NCI-H2081 treated with DMSO at 0.1 percent for 48 hours (cell line): ENCODE measurements around the gene PGRMC2.

Source experiments
- DNase-seq: peaks from one replicate; lab custom pipeline; 2025; lab: John Stamatoyannopoulos, UW

The PGRMC2 gene

DNA sequence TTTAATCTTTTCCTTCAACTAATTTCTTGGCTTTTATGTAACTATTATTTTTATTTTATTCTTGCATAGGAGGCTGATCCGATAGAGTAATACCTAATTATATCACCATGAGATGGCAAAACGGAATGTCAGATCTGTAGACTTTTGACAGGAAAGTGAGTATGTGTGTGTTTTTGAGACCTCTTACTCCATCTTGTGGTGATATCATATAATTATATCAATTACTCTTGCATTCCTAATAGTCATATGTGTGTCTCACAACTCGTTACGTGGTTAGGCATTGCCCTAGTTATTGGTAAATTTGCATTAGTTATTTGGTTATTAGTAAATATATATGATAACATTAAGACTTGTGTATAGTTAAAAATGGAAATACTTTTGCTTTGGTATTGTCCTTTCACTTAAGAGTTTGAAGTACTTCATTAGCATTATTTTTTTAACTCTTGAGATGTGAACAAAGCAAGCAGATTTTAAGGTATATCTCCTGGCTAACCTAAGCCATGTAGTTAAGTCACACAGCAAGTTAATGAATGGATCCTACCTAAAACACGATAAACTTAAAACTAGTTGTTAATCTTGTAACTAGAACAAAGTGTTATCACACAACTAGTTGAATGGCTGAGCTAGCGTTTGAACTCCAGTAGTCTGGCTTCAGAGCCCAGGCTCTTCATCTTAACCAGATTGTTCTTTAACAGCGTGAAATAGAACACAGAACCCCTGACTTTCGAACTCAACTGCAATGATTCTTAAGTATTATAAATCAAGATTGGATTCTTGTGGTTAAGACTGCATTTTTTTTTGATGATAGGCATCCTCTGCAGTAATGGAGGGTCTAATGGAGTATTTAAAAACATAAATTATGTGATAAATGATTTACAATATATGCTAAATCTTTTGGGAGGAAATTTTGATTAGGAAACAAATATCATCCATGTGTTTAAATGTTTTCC is 67.1 kb downstream of the PGRMC2 start:
- no peak for DNase-seq
